ENCODE measurements around the gene CDC42EP2. TPM values are rescaled to one million over a fixed set of nuclear protein-coding genes. Genes with fewer than 3 reads are reported as not detected.

Gene CDC42EP2
- total and polyA plus RNA-seq, 10 of the 15 experiments (the other 5 are each of a cell fraction or from before 2014, with no cell fraction given): 0.03 to 1.2 (median 0.09) TPM; not detected in 3

DNA sequence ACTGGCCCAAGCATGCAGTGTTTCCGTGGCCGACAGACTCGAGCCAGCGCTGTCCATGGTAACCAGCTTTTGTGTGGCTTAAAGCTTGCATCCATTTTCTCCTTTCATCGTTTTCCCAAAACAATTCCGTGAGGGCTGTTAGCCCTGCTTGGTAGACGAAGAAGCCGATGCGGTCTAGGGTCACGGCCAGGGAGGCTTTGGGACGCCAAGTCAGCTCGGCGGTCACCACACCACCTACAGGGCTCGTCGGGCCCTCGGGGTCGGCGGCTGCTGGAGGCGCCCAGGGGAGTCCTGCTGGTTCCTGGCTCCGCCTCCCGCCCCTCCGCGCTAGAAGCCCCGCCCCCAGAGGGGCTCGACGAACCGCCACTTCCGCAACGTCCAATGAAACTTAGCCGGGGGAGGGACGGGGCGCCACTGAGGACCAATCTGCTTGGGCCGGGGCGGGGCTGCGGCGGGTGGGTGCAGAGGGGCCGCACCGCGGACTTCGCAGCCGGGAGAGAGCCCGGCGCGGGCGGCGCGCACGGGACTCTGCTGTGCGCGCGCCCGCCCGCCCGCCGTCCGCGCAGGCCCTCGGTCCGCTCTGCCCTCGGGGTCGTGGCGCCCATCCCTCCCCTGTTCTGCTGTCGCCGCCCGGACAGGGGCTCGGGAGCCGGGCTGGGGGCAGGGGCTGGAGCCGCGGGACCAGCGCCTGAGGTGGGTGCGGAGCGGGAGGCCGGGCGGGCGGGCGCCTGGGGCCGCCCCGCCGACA, 39.8 kb downstream of the CDC42EP2 start, which contains the start of gene TIGD3 (continued):
- TF ChIP-seq ZBTB33 (IDR thresholded peaks at IDR 0.05): no peak
- TF ChIP-seq ZNF622 (IDR thresholded peaks at IDR 0.05): no peak
- TF ChIP-seq IRF3 (IDR thresholded peaks at IDR 0.05): no peak
- TF ChIP-seq PML (IDR thresholded peaks at IDR 0.05; ENCODE audit: low read length): no peak
- no peak for TF ChIP-seq KAT2A (conservative IDR thresholded peaks at IDR 0.05; ENCODE audit: control insufficient read depth, low read depth, low read length)
- TF ChIP-seq PAX8 (IDR thresholded peaks at IDR 0.05): no peak
- TF ChIP-seq TCF12 (IDR thresholded peaks at IDR 0.05; ENCODE audit: low read depth, low read length): no peak
- TF ChIP-seq ZNF687 (IDR thresholded peaks at IDR 0.05): peak; percentile 72
- TF ChIP-seq CEBPB (IDR thresholded peaks at IDR 0.05; ENCODE audit: borderline replicate concordance in 1 of 2, low read depth in 2 of 2, low read length in 2 of 2): no peak
- no peak for TF ChIP-seq STAT1 (conservative IDR thresholded peaks at IDR 0.05)
- no peak for TF ChIP-seq FOXK2 (IDR thresholded peaks at IDR 0.05)
- TF ChIP-seq, protein P1, sequence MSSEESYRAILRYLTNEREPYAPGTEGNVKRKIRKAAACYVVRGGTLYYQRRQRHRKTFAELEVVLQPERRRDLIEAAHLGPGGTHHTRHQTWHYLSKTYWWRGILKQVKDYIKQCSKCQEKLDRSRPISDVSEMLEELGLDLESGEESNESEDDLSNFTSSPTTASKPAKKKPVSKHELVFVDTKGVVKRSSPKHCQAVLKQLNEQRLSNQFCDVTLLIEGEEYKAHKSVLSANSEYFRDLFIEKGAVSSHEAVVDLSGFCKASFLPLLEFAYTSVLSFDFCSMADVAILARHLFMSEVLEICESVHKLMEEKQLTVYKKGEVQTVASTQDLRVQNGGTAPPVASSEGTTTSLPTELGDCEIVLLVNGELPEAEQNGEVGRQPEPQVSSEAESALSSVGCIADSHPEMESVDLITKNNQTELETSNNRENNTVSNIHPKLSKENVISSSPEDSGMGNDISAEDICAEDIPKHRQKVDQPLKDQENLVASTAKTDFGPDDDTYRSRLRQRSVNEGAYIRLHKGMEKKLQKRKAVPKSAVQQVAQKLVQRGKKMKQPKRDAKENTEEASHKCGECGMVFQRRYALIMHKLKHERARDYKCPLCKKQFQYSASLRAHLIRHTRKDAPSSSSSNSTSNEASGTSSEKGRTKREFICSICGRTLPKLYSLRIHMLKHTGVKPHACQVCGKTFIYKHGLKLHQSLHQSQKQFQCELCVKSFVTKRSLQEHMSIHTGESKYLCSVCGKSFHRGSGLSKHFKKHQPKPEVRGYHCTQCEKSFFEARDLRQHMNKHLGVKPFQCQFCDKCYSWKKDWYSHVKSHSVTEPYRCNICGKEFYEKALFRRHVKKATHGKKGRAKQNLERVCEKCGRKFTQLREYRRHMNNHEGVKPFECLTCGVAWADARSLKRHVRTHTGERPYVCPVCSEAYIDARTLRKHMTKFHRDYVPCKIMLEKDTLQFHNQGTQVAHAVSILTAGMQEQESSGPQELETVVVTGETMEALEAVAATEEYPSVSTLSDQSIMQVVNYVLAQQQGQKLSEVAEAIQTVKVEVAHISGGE (CRISPR knock-in tag; IDR thresholded peaks at IDR 0.05): no peak
- no peak for TF ChIP-seq ATF2 (IDR thresholded peaks at IDR 0.05; ENCODE audit: low read length)
- no peak for TF ChIP-seq ZSCAN29 (IDR thresholded peaks at IDR 0.05)
- TF ChIP-seq, protein P2, sequence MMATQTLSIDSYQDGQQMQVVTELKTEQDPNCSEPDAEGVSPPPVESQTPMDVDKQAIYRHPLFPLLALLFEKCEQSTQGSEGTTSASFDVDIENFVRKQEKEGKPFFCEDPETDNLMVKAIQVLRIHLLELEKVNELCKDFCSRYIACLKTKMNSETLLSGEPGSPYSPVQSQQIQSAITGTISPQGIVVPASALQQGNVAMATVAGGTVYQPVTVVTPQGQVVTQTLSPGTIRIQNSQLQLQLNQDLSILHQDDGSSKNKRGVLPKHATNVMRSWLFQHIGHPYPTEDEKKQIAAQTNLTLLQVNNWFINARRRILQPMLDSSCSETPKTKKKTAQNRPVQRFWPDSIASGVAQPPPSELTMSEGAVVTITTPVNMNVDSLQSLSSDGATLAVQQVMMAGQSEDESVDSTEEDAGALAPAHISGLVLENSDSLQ (IDR thresholded peaks at IDR 0.05): no peak
- no peak for TF ChIP-seq SMC3 (IDR thresholded peaks at IDR 0.05; ENCODE audit: borderline replicate concordance, low read length)

All from GM12878 (cell line).